ENCODE results near the gene SCARF2.

- TF ChIP-seq CTCF (IDR thresholded peaks at IDR 0.05 in 8 of 11, conservative IDR thresholded peaks at IDR 0.05 in 3 of 11) (no peak), POLR2A (IDR thresholded peaks at IDR 0.05) (no peak), POLR2AphosphoS5 (IDR thresholded peaks at IDR 0.05) (no peak)
Observed at GRCh38 chr22:20404881-20405280, 32.7 kb downstream of the SCARF2 start.

Measured in spleen (tissue), 7 donors.